Measurements from ENCODE around the gene EMC10.

Gene EMC10

DNA sequence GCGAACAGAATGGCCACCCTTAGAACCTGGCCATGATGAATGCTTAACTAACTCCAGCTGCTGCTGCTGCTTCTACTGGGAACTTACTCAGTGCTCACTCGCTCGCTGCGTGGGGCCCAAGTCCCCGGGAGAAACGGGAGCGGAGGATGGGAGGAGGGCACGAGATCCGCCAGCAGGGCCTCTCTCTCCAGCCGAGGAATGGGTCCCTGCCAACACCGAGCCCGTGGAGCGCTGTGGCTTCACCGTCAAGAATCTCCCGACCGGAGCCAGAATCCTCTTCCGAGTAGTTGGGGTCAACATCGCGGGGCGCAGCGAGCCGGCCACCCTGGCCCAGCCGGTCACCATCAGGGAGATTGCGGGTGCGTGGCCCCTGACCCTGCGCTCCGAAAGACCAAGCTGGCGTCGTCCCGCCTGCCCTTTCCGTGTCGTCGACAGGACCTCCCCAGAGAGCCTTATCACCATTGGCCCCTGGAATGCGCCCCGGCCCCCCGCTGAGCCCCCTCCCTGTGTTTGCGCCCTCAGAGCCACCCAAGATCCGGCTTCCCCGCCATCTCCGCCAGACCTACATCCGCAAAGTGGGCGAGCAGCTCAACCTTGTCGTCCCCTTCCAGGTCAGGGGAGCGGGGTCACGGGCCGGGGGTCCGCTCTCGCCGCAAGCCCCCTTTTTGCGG is 17.8 kb upstream of the EMC10 start:
- no peaks in the 10 kb centered on the region for H3K27me3 ChIP-seq
- no peak overlapping the region for H3K4me3 ChIP-seq
- H3K27ac ChIP-seq = no peak overlapping the region
- H3K4me1 ChIP-seq = peaks cover 14 to 25% (median 23%) of the 10 kb centered on the region in 10 experiments
- H3K4me2 ChIP-seq = no peak overlapping the region
- H3K9ac ChIP-seq = no peak overlapping the region
- no peaks in the 10 kb centered on the region; a peak in 1 of 22 replicates for H3K9me3 ChIP-seq (replicated peaks in 1 of 11)
- TF ChIP-seq Cebpa-rat (IDR thresholded peaks at IDR 0.05) = no peak
- no peaks in the 10 kb centered on the region for H4K20me1 ChIP-seq
- no peaks in the 10 kb centered on the region for H3K36me3 ChIP-seq

DNA sequence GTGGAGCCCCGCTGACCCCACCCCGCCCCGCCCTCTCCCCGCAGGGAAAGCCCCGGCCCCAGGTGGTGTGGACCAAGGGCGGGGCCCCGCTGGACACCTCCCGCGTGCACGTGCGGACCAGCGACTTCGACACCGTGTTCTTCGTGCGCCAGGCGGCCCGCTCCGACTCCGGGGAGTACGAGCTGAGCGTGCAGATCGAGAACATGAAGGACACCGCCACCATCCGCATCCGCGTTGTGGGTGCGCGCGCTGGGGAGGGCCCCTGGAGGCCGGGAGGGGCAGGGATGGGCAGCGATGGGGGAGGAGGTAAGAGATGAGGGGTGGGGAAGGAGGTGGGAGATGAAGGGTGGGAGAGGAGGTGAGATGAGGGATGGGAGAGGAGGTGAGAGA is 17.2 kb upstream of the EMC10 start:
- TF ChIP-seq Cebpa-rat (IDR thresholded peaks at IDR 0.05) = no peak
- Histone ChIP-seq H3K9me3 (replicated peaks in 1 of 11) (no peaks in the 10 kb centered on the region; a peak in 1 of 22 replicates), H3K27ac (no peak overlapping the region), H3K4me1 (peaks cover 14 to 25% (median 23%) of the 10 kb centered on the region in 10 experiments), H3K27me3 (no peaks in the 10 kb centered on the region), H3K36me3 (no peaks in the 10 kb centered on the region), H3K9ac (no peak overlapping the region), H4K20me1 (no peaks in the 10 kb centered on the region), H3K4me2 (no peak overlapping the region), H3K4me3 (no peak overlapping the region)

DNA sequence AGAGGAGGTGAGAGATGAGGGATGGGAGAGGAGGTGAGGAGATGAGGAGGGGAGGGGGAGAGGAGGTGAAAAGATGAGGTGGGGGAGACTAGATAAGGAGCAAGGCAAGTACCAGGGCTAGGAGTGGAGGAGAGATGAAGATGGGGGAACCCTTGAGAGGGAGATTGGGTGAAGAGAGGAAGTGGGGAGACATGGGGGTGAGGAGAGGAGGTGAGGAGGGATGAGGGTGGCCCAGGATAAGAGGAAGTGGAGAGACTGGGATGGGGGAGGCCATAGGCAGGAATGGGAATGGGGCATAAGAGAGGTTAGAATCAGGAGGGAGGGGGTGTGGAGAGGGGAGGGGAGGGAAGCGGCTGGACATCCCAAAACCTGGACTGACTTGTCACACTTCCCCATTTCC is 16.7 kb upstream of the EMC10 start:
- no peaks in the 10 kb centered on the region for H4K20me1 ChIP-seq
- peak overlapping the region in 9 of 11 experiments; percentile 18 to 67 (median 55); a peak in 13 of 22 replicates for H3K9ac ChIP-seq
- peak overlapping the region in 9 of 11 experiments; percentile 49 to 73 (median 66); a peak in 16 of 22 replicates for H3K27ac ChIP-seq
- peak overlapping the region; percentile 48 to 88 (median 78) for H3K4me2 ChIP-seq
- no peak for TF ChIP-seq Cebpa-rat (IDR thresholded peaks at IDR 0.05)
- no peaks in the 10 kb centered on the region; a peak in 1 of 22 replicates for H3K9me3 ChIP-seq (replicated peaks in 1 of 11)
- H3K4me3 ChIP-seq = no peak overlapping the region
- H3K36me3 ChIP-seq = no peaks in the 10 kb centered on the region
- no peaks in the 10 kb centered on the region for H3K27me3 ChIP-seq
- peaks cover 14 to 25% (median 23%) of the 10 kb centered on the region in 10 experiments for H3K4me1 ChIP-seq

DNA sequence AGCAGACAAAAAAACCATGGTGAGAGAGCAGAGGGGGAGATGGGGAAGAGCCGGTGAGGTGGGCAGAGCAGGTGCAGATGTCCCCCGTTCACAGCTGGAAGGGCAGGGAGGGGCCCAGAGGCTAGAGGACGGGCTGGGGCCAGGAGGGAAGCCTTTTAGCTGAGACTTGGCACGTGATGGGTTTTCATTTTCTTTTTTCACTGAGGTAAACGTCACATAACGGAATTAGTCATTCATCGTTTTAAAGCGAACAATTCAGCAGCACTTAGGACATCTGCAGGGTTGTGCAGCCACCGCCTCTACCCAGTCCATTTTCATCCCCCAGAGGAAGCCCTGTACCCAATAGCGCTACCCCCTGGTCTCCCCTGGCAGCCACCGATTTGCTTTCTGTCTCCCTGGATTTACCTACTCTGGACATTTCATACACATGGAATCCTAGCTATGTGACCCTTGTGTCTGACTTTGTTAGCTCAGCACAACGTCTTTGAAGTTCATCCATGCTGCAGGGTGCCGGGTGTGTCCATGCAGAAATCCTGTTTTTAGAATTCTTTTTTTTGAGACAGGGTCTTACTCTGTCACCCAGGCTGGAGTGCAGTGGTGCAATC is 16.0 kb upstream of the EMC10 start:
- peak overlapping the region in 1 of 10 experiments; percentile 8; a peak in 2 of 20 replicates for H3K4me3 ChIP-seq
- H3K27me3 ChIP-seq = no peaks in the 10 kb centered on the region
- TF ChIP-seq Cebpa-rat (IDR thresholded peaks at IDR 0.05) = no peak
- H3K9me3 ChIP-seq (replicated peaks in 1 of 11) = no peaks in the 10 kb centered on the region; a peak in 1 of 22 replicates
- no peaks in the 10 kb centered on the region for H4K20me1 ChIP-seq
- peaks cover 14 to 25% (median 23%) of the 10 kb centered on the region in 10 experiments for H3K4me1 ChIP-seq
- no peaks in the 10 kb centered on the region for H3K36me3 ChIP-seq
- H3K27ac ChIP-seq = peak overlapping the region in 9 of 11 experiments; percentile 49 to 73 (median 66); a peak in 17 of 22 replicates
- peak overlapping the region; percentile 48 to 88 (median 78) for H3K4me2 ChIP-seq
- peak overlapping the region in 9 of 11 experiments; percentile 18 to 67 (median 55); a peak in 16 of 22 replicates for H3K9ac ChIP-seq

DNA sequence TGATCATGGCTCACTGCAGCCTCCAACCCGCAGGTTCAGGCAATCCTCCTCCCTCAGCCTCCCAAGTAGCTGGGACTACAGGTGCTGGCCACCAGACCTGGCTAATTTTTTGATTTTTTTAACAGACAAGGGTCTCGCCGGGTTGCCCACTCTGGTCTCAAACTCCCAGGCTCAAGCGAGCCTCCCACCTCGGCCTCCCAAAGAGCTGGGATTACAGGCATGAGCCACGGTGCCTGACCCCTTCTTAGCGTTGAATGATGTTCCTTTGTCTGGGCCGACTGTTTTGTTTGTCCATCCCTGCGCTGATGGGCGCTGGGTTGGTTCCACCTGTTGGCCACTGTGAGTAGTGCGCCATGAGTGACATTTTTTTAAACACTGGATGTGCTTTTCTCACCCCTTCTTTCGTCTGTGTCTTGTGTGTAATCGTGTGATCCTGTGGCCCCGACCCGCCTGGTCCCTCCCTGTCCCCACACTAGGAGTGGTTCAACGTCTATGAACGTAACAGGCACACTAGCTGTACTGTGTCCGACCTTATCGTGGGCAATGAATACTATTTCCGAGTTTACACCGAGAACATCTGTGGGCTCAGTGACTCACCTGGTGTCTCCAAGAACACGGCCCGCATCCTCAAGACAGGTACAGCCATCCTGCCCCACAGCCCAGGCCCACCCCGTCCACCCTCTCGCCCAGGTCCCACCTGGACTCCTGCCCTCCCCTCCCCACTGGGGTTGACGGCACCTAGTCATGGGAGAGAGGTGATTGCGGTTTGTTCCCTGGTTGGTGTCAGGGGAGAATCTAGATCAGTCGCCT is 15.0 kb upstream of the EMC10 start:
- Histone ChIP-seq H3K4me3 (no peak overlapping the region), H3K4me2 (peak overlapping the region; percentile 48 to 88 (median 78)), H3K27ac (peak overlapping the region in 8 of 11 experiments; percentile 50 to 73 (median 66); a peak in 15 of 22 replicates), H3K27me3 (no peaks in the 10 kb centered on the region), H3K4me1 (peaks cover 14 to 25% (median 23%) of the 10 kb centered on the region in 10 experiments), H4K20me1 (no peaks in the 10 kb centered on the region), H3K9me3 (replicated peaks in 1 of 11) (no peaks in the 10 kb centered on the region), H3K9ac (peak overlapping the region in 6 of 11 experiments; percentile 6 to 67 (median 64); a peak in 8 of 22 replicates), H3K36me3 (no peaks in the 10 kb centered on the region)
- TF ChIP-seq Cebpa-rat (IDR thresholded peaks at IDR 0.05) = no peak

DNA sequence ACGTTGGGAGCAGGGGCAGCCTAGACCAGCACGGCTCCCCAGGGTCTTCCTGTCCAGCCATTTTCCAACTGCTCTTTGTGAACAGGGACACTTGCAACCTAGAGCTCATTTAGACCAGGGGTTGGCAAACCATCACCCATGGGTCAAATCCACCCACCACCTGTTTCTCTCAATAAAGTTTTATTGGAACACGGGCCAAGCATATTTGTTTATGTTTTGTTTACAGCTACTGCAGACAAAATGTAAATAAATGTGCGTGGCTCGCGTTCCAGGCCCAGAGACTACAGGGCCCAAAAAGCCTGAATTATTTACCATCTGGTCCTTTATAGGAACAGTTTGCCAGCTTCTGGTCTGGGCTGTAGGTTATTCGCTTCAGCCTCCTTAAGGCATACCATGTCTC is 13.3 kb upstream of the EMC10 start:
- Histone ChIP-seq H4K20me1 (no peaks in the 10 kb centered on the region), H3K4me3 (no peak overlapping the region), H3K9me3 (replicated peaks in 1 of 11) (no peaks in the 10 kb centered on the region), H3K4me2 (no peak overlapping the region), H3K27me3 (no peaks in the 10 kb centered on the region), H3K4me1 (peaks cover 14 to 33% (median 25%) of the 10 kb centered on the region in 10 experiments), H3K9ac (no peak overlapping the region), H3K27ac (no peak overlapping the region), H3K36me3 (no peaks in the 10 kb centered on the region)
- no peak for TF ChIP-seq Cebpa-rat (IDR thresholded peaks at IDR 0.05)

DNA sequence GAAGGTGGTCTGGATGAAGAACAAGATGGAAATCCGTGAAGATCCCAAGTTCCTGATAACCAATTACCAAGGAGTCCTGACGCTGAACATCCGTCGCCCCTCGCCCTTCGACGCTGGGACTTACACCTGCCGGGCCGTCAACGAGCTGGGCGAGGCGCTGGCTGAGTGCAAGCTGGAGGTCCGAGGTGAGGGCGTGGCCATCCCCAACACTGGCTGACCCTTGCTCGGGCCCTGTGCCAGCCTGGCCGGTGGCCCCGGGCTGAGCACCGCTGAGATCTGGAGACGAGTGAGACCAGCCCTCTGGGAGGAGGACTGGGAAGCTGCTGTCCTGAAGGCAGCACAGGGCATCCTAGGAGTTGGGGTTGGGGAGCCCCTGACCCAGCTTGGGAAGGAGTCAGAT is 12.0 kb upstream of the EMC10 start:
- no peak overlapping the region for H3K4me3 ChIP-seq
- H4K20me1 ChIP-seq = no peaks in the 10 kb centered on the region
- peaks cover 14 to 37% (median 25%) of the 10 kb centered on the region in 10 experiments for H3K4me1 ChIP-seq
- H3K4me2 ChIP-seq = no peak overlapping the region
- no peaks in the 10 kb centered on the region for H3K9me3 ChIP-seq (replicated peaks in 1 of 11)
- no peaks in the 10 kb centered on the region for H3K36me3 ChIP-seq
- no peak overlapping the region for H3K27ac ChIP-seq
- H3K9ac ChIP-seq = no peak overlapping the region
- no peaks in the 10 kb centered on the region for H3K27me3 ChIP-seq
- no peak for TF ChIP-seq Cebpa-rat (IDR thresholded peaks at IDR 0.05)

DNA sequence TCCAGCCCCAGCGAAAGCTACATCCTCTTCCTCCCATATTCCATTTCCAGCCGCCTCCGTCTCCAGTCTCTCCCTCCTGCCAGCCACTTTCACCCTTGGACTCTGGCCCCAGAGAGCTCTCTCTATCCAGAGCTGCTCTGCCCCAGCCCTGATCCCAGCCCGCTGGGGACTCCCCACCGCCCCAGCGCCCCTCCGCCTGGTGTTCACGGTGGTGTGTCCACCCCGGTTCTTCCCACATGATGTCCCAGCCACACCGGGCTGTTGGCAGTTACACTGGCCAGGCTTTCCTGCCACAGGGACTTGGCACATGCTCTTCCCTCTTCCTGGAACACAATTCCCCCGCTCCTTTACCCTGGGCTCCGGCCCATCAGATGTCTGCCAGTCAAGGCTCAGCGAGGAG is 11.3 kb upstream of the EMC10 start:
- Histone ChIP-seq H3K9me3 (replicated peaks in 1 of 11) (no peaks in the 10 kb centered on the region), H4K20me1 (no peaks in the 10 kb centered on the region), H3K27me3 (no peaks in the 10 kb centered on the region), H3K27ac (no peak overlapping the region), H3K9ac (no peak overlapping the region), H3K4me1 (peaks cover 10 to 34% (median 20%) of the 10 kb centered on the region in 10 experiments), H3K4me2 (no peak overlapping the region), H3K4me3 (no peak overlapping the region), H3K36me3 (no peaks in the 10 kb centered on the region)
- no peak for TF ChIP-seq Cebpa-rat (IDR thresholded peaks at IDR 0.05)
